NOMO-1 treated with dmso at 0.1 percent for 144 hours (cell line): ENCODE measurements around the gene CBX8.

Experiments used
- DNase-seq: peaks from one replicate; lab custom pipeline; 2025; ENCODE audit not compliant: unreplicated experiment; lab: John Stamatoyannopoulos, UW

The CBX8 gene

DNA sequence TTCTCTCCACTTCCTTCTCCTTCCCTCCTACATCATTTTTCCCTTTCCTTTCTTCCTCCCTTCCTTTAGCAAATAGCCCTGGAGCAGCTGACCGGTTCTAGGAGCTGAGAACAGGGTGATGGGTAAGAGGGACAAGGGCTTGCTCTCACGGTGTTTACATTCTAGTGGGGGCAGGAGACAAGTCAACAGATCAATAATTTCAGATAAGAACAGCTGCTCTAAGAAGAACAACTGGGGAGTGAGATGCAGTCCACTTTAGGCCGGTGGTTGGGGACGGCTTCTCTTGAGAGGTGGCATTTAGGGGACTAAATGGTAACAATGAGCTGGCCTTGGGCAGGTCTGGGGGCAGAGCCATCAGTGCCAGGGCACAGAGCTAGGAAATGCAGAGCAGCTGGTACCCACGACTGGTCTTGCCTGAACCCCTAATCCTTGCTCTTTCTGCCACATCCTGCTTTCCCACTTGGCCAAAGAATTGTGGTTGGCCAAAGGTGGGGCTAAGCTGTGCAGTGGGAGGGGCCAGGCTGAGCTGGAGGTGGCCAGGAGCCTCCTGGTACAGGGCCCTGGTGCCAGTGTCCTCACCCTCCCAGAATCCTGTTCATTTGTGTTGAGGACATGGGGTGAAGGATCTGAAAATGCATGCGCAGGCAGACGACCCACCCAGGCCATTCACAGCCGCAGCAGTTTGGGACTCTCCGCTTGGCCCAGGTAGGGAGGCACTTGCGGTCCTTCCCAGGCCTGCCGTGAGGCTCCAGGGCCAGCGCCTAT, 24.6 kb upstream of the CBX8 start:
- DNase-seq = no peak

DNA sequence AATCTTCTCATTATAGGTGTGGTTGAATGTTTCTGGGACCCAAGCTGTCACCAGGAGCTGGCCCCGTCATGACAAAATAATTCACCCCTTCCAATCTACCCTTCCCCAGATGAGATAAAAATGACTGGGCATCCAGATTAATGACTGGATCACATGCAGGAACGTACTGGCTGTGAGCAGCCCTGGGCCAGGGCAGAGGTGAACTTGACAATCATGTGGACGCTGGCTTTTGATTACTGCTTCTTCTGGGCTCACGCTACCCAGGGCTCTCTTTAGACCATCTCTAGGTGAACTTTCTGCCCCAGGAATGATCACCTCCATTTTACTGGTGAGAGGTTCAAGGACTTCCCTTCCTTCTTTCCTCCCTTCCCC, 24.1 kb upstream of the CBX8 start:
- DNase-seq = no peak

DNA sequence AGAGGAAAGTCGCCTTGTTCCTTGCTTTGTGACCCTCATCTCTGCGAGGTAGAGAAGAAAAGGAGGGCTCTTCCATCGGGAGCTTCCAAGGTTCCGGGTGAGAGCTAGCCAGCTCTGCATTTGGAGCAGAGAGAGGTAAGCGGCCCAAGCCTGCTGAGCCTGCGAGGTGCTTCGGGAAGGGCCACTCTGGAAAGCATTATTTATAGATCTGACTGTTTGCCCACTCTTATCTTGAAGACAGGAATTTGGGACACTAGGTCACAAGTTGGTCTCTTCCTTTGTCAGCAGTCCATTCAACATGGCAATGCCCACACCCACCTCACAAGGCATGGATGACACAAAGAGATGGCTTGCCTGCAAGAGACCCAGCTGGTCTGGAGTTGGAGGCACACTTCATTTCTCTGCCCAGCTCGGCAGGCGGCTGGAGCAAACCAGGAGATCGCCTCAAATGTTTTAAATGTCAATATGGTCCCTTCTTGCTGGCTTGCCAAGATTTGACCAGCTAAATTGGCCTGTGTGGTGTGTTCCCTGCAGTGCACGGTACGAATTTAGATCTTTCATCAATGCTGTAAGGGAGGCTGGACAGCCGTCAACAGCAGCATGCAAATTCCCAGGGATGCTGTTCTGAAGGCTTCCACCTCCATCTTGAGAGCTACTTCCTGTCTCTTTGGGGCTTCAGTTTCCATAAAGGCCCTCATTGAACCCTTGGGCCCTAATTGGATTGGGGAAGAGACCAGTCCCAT, 22.8 kb upstream of the CBX8 start:
- DNase-seq = no peak

DNA sequence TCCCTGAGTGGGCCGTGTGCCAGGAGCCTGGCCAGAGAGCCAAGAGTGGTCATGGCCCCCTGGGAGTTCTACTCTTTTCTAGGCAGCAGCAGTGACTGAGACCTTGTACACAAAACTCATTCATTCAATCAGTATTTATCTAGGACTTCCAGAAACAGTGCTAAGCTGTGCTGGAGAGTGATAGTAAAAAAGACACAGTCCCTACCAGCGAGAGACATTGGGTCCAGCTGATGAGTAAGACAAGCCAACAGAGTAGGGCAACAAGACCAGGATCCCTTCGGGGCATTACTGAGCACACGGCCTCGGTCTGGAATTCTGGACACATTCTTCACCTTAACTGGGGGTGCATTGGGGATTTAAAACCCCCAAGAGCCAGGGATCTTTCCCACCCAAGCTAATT, 22.2 kb upstream of the CBX8 start:
- DNase-seq = no peak

DNA sequence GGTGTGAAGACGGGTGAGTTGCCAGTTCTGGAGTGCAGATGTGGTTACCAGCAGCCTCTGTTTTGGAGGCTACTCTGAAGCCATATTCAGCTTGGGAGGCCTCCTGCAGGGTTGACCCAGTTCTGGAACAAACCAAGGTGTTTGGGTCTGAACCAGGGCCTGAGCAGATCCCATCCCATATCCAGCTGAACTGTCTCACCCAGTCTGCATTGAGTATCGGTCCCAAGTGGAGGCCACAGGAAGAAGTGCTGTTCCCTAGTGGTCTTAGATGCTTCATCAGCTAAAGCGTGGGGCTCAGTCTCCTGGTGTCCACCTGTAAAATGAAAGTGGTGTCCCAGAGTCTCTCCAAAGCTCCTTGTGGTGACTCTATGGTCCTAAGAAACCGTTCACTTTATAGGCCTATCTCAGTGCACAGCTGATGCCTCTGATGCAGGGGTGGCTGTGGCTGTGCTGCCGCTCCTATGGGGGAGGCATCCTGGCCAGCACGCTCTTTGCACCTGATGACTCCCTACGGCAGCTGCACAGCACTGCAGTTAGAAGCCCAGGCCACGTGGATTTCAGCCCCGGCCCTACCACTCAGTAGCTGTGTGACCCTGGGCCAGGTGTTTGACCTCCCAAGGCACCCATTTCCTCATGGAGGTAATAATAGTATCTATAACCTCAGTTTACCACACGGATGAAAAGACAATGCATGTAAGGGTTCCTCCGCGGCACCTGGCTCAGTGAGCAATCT, 21.3 kb upstream of the CBX8 start:
- no peak for DNase-seq

DNA sequence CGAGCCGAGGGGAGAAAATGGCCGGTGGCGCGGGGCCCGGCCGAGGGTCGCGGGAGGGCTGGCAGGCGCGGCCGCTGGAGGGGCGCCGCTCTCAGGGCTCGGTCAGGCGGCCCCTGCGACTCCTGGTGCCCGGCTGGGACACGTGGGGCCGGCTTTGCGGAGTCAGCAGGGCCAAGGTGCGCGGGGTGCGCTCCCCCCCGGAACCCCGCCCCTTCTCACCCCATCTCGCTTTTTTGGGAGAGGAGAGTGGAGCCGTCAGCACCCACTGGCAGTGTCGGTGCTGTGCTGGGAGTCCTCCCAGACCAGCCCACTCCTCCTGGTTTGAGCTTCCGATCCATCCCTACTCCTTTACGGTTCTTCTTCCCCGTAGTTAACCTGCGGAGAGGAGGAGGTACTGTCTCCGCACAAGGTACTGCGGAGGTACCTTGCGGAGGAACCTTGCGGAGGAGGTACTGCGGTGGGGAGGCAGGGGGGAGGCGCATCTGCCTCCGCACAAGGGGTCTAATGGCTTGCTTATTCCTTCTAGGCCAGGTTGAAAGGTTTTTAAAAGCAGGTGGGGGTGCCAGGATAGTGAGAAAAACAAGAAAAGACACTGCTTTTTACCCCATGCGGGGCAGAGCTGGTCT, 19.1 kb upstream of the CBX8 start:
- no peak for DNase-seq

DNA sequence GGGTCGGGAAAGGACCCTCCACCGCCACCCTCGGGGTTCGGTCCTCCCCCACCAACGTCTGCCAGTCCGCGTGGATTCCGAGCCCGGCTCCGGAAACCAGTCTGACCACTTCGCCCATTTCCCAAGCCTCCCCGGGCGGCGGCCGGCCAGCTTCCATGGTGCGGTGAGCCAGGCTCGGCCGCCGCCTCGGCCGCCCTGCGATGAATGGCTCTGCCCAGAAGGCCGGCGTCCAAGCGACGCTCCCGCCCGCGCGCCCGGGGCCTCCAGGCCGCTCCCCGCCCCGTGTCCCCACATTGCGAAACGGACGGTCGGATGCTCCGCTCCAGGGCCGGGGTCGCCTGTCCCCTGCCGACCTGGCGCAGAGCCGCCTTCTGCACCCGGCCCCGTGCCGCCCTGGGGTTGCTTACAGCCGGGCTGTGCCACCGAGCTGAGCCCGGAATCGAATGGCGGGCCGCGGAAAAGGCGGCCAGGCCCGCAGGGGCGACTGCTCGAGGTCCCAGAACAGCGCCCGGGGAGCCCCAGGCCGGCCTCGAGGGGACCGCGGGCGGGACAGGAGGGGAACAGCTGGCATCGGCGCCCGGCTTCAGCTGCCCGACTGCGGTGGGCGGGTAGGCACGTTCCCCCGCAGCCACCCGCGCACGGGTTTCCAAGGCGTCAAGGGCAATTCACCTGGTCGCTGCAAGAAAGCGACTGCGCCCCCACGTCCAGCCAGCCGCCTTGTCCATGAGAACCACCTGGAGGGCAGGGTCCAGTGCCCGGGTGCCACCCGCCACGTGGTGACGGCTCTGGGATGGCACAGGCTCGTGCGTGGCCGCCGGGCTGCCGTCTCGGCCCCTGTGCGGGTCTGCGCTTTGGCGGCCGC, 18.3 kb upstream of the CBX8 start:
- DNase-seq = no peak

DNA sequence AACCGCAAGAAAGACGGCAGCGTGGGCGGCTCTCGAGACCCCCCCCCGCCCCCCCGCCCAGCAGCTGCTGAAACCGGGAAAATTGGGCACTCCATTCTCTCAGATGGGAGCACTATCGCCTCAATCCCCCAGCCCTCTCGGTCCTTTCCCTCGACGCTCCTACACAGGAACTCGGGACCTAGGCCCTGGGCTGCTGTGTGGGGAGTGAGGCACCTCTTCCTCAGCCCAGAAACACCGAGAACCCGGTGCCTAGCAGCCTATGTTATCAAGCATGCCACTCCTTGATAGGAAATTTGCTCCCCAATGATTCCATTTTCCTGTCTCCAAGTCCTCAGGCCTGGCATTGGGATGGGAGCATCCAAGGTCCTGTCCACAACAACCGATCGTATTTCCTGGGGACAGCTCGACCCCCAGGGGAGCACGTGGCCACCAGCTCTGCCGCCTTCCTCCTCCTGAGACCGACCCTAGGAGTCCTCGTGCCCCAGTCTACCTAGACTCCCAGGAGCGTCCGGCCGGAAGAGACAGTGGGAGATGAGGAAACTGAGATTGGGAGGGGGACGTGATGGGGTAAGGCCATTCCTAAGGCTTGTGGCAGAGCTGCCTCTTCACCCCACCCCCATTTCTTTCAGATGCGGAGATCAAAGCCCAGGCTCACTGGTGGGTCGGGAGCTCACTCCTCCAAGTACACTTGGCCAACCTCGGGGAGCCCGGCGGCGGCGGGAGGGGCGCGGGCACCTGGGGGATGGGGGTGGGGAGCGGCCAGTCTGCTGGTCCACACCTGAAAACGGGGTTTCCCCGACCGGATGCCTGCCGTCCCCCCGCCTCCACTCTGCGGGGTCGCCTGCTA, 17.5 kb upstream of the CBX8 start:
- DNase-seq = no peak

DNA sequence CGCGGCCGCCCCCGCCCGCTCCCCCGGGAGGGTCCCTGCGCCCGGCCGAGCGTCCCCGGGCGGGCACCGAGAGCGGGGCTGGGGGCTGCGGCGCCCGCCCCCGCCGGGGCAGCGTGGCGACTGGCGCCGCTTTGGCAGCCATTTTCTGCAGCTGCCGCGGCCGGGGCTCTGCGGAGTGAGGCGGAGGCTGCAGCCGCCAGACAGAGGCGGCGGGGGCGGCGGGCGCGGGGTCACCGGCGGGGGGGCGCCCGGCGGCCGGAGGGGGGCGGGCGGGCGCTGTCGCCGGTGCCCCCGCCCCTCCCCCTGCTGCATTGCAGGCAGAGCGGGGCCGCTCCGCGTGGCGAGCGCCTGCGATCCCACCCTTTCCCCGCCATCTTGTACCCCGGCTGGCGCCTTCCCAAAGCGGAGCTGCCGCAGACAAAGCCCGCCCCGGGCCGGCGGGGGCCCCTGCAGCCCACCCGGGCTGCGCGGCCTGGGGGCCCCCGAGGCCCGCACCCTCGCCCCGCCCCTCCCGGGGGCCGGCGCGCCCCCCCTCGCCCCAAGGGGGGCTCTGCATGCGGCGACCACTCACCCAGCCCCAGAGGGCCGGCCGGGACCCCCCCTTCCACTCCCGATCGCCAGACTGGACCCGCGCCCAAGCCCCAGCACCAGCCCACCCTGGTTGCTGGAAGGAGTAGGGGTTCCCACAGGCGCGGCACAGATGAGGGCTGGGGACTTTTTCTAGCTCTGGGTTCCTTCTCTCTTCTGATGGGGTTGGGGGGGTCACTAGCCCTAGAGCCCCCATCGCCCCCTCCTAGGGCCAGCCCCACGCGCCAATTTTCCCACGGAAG, 16.6 kb upstream of the CBX8 start:
- no peak for DNase-seq

DNA sequence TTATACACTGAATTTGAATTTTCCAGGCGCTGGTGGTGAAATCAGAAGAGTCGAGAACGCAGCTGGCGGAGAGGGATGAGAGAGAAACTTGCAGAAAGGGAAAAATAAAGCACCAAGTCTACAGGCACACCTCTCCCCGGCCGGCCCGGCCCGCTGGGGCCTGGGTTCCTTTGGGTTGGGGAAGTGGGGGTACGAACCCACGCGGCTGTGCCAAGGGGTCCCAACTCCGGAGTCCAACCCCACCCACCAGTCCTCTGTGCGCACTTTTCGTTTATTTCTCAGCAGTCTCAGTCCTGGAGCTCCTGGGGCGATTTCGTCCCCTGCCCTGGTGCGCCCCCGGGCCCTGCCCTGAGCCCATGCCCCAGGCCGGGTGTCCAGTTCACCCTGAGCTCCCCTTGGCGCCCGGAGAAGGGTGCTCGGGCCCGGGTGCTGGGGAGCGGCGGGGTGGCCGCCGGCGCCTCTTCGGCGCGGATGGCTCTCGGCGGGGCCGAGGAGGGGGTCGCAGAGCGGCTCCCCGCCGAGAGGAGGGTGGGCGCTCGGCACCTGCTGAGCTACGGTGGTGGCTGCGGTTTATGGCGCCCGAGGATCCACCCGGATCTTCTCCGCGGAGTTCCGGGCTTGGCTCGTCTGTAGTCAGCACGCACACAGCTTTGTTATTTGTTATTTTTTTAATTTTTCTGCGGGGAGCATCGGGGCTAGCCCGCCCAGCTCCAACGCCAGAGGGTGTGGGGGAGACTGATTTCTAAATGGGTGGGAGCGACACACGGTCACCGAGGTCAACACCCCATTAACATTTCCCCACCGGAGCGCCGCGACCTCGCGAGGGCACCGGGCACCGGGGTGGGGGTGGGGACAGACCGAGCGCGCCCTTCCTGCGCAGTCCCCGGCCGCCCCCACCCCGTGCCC, 15.7 kb upstream of the CBX8 start:
- DNase-seq = no peak

DNA sequence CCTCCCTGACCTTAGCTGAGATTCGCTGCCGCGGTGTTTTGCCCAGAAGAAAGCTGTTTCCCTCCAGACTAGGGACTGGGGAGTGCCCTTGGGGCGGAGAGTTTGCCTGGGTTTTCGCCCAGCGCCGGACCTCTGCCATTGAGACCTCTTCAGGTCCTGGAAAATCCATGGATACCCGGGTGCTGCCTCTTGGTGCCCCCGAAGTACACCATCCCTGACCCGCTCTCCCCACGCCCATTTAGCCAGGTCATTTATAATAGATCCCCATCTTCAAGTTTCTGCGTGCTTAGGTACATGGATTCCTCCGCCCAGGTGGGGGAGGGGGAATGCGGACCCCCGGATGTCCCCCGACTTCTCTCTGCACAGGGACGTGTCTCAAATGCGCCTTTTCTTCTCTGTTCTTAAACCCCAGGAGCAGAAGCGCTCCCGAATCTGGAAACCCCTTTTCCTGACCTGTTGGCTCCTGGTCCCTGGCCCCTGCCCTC, 15.0 kb upstream of the CBX8 start:
- DNase-seq = no peak

DNA sequence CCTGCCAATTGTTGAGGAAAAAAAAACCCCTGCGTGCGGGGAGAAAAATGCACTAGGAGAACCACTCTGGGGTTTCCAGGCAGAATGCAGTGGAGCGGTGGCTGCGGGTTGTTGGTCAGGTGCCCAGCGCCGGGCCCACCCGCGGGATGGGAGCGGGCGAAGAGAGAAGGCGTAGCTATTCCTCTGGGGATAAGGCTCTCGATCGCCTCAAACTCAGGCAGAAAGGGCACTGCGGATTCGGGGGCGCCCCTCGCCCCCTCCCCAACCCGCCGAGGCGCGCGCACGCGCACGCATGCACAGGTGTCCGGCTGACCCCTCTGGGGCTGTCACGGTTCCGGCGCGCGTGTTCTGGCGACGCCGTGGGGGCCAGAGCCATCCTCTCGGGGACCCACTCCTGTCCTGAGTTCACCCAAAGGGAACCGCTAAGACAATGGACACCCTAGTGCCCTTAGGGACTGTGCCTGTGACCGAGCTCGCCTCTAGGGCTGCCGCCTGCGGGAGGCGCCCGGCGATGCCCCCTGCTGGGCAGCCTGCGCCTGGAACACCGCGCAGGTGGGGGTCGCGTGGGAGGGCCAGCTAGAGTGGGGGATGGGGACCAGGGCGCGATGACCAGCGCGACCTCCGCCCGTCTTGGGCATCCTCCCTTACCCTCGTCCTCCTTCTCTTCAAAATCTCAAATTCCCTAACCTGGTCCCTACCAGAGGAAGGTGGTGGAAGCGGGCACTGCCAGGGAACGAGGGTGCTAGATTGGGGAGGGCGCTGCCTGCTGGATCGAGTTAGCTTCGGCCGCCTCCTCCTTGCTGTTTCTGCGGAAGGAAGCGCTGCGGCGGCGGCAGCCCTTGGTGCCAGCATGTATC, 14.4 kb upstream of the CBX8 start:
- DNase-seq = peak; percentile 30

DNA sequence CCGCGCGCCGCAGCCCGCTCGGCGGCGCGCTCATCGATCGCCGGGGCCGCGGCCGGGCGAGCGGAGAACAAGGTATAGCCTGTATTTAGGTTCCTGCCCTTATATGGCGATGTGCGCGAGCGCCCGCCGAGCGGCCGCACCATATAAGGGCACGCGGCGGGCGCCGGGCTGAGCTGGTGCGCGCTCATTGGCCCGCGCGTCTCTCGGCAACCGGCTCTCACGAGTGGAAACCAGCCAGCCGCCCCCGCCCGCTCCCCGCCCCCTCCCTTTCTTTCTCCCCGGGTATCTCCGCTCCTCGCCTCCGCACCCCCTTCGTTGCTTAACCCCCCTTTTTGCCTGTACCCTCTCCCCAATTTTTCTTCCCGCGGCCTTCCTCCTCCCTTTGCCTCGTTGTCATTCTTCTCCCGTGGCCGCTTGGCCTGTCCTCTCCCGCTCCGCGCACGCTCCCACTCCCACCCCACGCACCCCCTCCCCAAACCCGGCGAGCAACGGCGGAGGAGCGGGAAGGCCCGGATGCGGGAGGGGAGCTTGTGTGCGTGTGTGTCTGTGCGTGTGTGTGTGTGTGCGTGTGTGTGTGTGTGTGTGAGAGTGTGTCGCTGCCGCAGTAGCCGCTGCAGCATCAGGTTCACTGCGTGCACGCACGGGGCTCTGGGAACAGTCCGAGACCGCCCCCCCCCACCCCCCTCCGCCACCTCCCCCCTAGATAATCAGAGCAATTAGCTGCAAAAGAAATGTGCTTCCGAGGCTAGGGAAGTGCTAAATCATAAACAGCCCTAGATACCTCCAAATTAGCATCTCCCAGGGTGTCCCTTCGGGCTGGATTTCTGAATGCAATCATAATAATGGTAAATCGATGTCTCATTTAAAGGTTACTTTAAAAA, 13.5 kb upstream of the CBX8 start:
- peak; percentile 55 for DNase-seq

DNA sequence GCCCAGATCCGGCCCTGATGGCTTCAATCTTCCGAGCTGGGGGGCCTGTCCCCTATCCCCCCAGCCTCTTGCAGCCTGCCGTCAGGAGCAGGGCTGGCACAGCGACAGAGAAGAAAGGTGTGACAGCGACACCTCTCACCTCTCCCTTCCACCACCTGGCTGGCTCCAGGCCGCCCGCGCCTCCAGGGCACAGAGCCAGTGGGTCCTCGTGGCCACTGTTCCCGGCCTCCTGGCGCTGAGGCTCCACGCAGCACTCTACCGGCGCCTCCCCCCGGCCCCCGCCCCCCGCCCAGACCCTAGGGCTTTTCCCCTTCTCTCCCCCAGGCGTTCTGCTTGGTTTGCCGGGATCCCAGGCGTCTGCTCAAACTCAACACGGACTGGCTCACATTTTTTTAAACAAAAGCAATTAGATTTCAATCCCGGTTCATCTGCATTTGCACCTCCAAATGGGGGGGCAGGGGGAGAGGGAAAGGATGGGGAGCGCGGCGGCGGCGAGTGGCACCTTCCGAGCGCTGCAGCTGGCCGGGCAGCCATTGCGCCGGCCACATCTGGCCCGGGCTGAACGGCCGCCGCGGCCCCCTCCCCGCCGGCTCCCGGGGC, 12.8 kb upstream of the CBX8 start:
- no peak for DNase-seq

DNA sequence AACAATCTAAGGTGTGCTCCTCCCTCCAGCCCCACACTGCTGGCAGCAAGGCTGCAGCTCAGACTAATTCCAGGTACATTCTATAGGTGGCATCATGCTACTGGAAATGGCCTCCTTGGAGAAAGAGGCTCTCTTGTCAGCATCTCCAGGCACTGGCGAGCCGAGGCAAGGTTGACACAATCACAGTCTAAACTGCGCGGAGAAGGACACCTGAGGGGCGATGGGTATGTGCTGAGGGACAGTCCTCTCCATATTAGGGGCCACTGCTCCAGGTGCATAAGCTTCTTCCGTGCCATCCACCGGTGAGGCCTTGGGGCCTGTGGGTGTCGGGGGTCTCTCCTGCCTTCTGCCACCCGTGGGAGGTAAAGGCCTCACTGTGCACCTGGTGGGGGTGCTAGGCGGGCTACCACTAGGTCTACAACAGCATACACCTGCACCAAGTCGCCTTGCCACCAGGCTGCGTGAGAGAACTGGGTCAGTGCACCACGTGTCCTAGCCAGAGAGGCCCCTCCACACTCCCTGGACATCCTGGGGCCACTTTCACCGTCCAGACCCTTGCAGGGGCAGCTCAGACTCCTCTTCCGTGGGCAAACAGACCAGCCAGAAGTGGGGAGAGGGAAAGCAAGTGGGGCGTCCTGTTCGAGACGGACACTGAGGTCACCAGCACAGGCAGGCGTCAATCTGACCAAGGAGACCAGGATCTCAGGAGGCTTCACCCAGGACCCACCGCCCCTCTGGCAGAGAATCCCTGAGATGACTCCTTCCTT, 12.1 kb upstream of the CBX8 start:
- DNase-seq = no peak
